ENCODE results near the gene SRRT. TPM values are rescaled to one million over a fixed set of nuclear protein-coding genes. Genes with fewer than 3 reads are reported as not detected.

Gene SRRT
- total RNA-seq, 2 donors from 2014 or later: 109 TPM

DNA sequence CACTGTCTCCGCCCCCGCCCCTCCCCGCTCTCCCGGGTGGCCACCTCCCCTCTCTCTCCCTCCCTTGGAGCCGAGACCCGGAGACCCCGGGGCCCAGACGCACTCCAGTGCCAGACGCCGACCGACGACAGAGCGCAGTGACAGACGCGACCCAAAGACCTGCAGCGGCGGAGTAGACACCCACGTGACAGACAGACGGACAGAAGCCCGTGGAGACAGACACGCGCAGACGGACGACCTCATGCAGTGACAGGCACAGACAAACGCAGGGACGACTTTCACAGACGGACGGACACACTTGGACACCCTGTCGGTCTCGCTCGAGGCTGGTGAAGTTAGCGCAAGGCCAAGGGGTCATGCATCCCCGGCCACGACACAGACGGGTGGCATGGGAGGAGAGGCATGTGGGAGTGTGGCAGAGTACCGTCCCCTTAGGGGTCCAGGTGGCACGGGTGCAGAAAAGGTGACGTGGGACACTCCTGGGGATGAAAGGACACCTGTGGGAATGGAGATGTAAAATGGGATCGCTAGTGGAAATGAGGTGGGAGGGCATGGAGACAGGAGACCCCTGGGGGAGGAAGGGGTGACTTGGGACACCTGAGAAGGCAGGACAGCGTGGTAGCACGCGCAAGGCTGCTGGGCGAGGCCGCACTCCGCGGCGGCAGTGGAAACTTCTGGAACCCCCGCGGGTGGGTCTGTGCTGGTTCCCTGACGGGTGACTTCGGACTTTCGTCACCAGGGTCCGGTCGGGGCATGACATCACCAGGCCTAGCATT, 21.2 kb downstream of the SRRT start:
- peaks cover 8% of the 10 kb centered on the region for H3K27me3 ChIP-seq (replicated peaks; ENCODE audit: insufficient read depth)
- DNase-seq (ENCODE audit: low spot score): no peak

GRCh38 chr7:100896732-100897608, 22.1 kb downstream of the SRRT start:
- ATAC-seq (ENCODE audit: insufficient number of reproducible peaks, low FRiP score, low read depth) (no peak), DNase-seq (ENCODE audit: low spot score) (no peak)
- TF ChIP-seq, protein P1, sequence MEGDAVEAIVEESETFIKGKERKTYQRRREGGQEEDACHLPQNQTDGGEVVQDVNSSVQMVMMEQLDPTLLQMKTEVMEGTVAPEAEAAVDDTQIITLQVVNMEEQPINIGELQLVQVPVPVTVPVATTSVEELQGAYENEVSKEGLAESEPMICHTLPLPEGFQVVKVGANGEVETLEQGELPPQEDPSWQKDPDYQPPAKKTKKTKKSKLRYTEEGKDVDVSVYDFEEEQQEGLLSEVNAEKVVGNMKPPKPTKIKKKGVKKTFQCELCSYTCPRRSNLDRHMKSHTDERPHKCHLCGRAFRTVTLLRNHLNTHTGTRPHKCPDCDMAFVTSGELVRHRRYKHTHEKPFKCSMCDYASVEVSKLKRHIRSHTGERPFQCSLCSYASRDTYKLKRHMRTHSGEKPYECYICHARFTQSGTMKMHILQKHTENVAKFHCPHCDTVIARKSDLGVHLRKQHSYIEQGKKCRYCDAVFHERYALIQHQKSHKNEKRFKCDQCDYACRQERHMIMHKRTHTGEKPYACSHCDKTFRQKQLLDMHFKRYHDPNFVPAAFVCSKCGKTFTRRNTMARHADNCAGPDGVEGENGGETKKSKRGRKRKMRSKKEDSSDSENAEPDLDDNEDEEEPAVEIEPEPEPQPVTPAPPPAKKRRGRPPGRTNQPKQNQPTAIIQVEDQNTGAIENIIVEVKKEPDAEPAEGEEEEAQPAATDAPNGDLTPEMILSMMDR (IDR thresholded peaks at IDR 0.05): peak; percentile 77
- Histone ChIP-seq H3K27me3 (replicated peaks; ENCODE audit: insufficient read depth) (peaks cover 8% of the 10 kb centered on the region), H3K27ac (no peak overlapping the region), H3K4me3 (peak overlapping the region; percentile 62), H3K9me3 (no peaks in the 10 kb centered on the region), H3K4me1 (ENCODE audit: control insufficient read depth in 1 of 2, low read depth in 2 of 2) (peaks cover 7 to 25% of the 10 kb centered on the region in 2 donors), H3K36me3 (no peaks in the 10 kb centered on the region)

More for the DNA sequence above, 21.2 kb downstream of the SRRT start:
- Histone ChIP-seq H3K9me3 (no peaks in the 10 kb centered on the region), H3K27ac (no peak overlapping the region), H3K36me3 (no peaks in the 10 kb centered on the region), H3K4me1 (ENCODE audit: control insufficient read depth in 1 of 2, low read depth in 2 of 2) (peaks cover 7 to 27% of the 10 kb centered on the region in 2 donors), H3K4me3 (peak overlapping the region; percentile 62)
- TF ChIP-seq, protein P1 (IDR thresholded peaks at IDR 0.05): no peak
- no peak for ATAC-seq (ENCODE audit: insufficient number of reproducible peaks, low FRiP score, low read depth)

DNA sequence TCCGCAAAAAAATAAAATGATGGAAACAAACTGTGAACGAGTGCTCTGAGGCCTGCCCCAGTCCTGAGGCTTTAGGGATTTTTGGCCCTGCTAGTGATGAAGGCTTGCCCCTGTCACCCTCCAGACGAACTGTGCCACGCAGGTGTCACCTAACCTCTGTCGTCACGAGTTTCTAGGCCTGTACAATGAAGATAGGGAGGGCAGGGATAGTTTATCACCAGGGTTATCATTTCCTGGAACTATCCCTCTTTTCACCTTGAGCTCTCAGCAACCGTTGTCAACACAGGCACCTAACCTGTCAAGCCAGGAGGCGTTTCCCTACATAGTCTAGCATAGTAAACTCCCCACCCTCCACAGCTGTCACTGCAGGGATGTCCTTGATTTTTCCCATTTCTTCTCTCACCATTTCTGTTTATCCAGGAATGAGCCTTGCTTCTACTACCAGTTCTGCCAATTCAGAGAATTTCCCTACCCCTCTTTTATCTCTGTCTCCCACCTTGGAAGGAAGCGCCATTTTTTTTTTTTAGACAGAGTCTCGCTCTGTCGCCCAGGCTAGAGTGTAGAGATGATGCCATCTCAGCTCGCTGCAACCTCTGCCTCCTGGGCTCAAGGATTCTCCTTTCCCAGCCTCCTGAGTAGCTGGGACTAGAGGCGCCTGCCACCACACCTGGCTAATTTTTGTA, 23.0 kb downstream of the SRRT start:
- no peak overlapping the region for H3K4me3 ChIP-seq
- TF ChIP-seq, protein P1 (IDR thresholded peaks at IDR 0.05): no peak
- no peaks in the 10 kb centered on the region for H3K36me3 ChIP-seq
- no peak for ATAC-seq (ENCODE audit: insufficient number of reproducible peaks, low FRiP score, low read depth)
- H3K27ac ChIP-seq: no peak overlapping the region
- no peak for DNase-seq (ENCODE audit: low spot score)
- H3K4me1 ChIP-seq (ENCODE audit: control insufficient read depth in 1 of 2, low read depth in 2 of 2): peaks cover 7 to 25% of the 10 kb centered on the region in 2 donors
- H3K27me3 ChIP-seq (replicated peaks; ENCODE audit: insufficient read depth): peaks cover 8% of the 10 kb centered on the region
- no peaks in the 10 kb centered on the region for H3K9me3 ChIP-seq

DNA sequence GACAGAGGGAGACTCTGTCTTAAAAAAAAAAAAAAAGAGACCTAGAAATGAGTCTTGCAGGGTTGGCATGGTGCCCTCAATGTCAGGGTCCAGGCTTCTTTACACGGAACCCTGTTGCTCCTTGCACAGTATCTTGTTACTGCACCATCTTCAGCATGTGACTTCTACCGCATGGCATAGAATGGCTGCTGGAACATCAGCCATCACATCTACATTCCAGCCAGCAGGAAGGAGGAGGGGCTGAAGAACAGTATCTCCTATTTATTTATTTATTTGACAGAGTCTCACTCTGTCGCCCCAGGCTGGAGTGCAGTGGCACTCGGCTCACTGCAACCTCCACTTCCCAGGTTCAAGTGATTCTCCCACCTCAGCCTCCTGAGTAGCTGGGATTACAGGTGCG, 24.5 kb downstream of the SRRT start:
- no peaks in the 10 kb centered on the region for H3K9me3 ChIP-seq
- ATAC-seq (ENCODE audit: insufficient number of reproducible peaks, low FRiP score, low read depth): no peak
- peaks cover 7 to 25% of the 10 kb centered on the region in 2 donors for H3K4me1 ChIP-seq (ENCODE audit: control insufficient read depth in 1 of 2, low read depth in 2 of 2)
- H3K27ac ChIP-seq: no peak overlapping the region
- H3K36me3 ChIP-seq: no peaks in the 10 kb centered on the region
- no peak for DNase-seq (ENCODE audit: low spot score)
- H3K27me3 ChIP-seq (replicated peaks; ENCODE audit: insufficient read depth): peaks cover 8% of the 10 kb centered on the region
- TF ChIP-seq, protein P1 (IDR thresholded peaks at IDR 0.05): no peak
- H3K4me3 ChIP-seq: no peak overlapping the region
